SHP77 treated with DMSO at 0.1 percent for 48 hours (cell line): ENCODE results near the gene ZNF208.
"Not testable (repeated sequence)": the region's sequence is repeated elsewhere in the genome, so short reads cannot be mapped to it uniquely, and the experiment has no call there.

ENCODE experiments used
- DNase-seq: peaks from one replicate; lab custom pipeline; 2025; lab: John Stamatoyannopoulos, UW

The ZNF208 gene

DNA sequence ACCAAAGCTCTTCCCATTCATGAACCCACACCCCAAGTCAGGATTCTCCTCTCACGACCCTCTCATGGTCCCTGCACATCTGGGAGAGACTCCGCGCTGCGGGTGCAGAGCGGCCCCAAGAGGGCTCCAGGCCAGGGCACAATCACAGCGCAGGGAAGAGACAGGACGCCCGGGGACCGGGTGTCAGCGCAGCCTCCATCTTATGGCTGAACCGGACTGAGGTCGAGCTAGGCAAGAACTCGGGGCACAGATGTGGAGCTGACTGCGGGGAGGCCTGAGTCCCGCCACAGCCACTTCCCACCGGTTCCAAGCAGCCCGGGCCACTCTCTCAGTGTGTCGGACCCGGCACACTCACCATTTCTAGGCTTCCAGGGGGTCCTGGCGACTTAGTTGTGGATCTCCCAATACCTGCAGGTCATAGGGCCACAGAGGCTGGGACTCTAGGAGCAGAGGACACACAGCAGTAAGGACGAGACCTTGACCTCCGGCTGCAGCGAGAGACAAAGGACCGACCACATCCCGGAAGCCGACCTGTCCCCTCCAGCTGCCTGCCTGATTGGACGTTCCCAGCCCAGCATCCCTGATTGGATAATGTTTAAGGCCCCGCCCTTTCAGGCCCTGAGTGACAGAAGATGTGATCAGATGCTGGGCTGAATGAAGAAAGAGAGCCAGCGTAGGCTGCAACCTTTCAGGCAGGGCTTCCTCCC is at the start of gene ZNF208:
ZNF208 (minus strand) TSS at position 507 of the 707 bp plus-strand sequence; CDS start at position 358, 149 bp downstream.
- DNase-seq = not testable (repeated sequence)

DNA sequence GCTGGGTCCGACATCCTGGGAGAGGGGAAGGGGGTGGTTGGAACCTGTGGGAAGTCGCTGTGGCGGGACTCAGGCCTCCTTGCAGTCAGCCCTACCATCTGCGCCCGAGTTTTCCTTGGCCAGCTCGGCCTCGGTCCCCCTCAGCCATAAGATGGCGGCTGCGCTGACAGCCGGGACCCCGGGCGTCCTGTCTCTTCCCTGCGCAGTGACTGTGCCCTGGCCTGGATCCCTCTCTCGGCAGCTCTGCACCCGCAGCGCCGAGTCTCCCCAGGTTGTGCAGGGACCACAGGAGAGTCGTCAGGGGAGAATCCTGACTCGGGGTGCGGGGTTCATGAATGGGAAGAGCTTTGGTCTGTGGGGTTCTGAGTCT is 41.9 kb upstream of the ZNF208 start:
- no peak for DNase-seq

DNA sequence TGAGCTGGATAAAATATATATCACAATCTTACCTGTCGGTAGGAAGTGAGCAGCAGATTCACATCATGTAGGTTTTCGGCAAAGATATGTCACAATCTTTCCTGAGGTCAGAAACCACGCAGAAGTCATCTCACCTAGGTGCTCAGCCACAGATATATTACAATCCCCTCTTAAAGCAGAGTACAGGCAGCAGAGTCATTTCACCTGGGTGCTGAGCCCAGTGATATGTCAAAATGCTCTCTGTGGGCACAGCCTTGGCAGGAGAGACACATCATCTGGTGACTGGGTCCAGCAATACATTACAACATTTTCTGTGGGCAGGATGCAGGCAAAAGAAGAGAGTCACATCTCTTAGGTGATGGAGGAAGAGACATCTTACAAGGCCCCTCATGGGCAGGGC is 30.4 kb upstream of the ZNF208 start:
- not testable (repeated sequence) for DNase-seq

DNA sequence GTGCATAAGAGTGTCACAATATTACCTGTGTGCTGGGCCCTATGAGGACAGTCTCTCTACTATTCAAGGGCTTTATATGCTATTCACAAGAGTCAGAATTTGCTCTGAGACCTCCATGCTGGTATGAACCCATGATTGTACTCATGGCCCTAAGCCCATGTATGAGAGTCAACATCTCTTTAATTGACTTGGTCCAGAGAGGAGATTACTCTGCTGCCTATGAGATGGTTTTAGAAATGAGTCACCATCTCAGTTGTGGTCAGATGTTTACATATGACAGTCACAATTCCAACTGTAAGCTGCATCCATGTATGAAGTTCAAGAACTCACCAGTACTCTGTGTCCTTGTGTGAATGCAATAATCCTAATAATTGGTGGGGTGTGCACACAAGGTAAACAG is 19.9 kb upstream of the ZNF208 start:
- DNase-seq = no peak

DNA sequence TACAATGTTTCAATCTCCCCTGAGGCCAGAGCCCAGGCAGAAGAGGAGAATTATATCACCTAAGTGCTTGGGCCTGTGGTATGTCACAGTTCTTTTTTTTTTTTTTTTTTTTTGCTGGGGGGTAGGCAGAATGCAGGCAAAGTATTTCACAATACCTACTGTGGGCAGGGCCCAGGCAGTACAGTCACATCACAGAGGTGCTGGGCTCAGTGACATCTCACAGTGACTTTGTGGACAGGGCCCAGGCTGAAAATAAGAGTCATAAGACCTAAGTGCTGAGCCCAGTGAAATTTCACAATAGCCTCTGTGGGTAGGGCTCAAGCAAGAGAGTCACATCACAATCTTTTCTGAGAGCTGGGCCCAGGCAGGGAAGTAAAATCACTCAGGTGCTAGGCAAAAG is 15.9 kb upstream of the ZNF208 start:
- DNase-seq = no peak

DNA sequence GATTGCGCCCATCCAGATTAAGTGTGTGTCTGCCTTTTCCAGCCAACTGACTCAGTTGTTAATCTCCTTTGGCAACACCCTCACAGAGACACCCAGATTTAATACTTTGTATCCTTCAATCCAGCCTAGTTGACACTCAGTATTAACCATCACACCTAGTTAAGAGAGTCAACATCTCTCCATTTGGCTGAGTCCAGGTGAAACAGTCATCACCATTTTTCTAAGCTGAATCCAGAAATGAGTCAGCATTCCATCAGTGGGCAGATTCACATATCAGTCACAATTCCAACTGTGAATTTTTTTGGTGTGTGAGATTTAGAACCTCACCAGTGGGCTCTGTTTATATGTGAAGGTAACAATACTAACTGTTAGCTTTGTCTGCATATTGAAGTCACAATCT is 14.8 kb upstream of the ZNF208 start:
- DNase-seq = not testable (repeated sequence)

DNA sequence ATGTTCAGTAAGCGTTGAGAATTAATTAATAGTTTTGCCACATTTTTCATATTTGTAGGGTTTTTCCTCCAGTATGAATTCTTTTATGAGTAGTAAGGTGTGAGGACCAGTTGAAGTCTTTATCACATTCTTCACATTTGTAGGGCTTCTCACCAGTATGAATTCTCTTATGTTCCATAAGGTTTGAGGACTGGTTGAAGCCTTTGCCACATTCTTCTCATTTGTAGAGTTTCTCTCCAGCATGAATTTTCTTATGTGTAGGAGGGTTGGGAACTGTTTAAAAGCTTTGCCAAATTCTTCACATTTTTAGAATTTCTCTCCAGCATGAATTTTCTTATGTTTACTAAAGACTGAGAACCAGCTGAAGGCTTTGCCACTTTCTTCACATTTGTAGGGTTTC is 40.3 kb downstream of the ZNF208 start:
- no peak for DNase-seq

DNA sequence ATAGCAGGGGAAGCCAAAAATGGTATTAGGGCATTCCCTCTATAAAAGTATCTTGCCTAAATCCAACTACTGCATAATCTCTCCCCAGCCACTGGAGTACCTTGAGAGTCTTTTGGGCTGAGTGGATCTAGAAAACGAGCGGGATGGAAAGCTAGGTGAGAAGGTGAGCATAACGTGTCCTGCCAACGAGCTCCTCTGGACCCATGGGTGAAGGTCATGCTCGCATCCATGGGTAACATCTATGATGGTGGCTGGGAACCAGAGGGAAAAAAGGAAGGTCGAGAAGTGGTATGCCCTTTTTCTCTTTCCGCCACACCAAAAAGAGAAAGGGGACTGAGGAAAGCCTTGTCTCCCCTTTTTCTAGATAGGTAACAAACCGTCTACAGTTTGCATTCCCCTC is 63.0 kb downstream of the ZNF208 start:
- no peak for DNase-seq

DNA sequence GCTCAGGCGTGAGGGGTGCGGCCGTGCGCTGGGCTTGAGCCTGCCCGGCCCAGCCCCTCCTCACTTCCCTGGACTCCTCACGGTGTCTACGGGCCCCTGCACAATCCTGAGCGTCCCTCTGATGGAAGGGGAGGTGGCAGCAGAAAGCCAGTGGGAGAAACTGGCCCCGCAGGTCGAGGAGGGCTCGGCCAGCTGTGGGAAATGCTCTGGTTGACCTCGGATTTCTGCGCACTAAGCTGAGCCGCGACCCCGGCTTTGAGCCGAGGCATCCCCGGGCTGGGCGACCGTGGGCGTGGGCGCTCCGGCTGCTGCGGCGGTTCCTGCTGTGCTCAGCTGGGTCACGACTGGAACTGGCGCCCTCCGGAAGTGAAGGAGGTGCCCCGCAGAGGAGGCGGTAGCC is 70.1 kb downstream of the ZNF208 start:
- DNase-seq = no peak

DNA sequence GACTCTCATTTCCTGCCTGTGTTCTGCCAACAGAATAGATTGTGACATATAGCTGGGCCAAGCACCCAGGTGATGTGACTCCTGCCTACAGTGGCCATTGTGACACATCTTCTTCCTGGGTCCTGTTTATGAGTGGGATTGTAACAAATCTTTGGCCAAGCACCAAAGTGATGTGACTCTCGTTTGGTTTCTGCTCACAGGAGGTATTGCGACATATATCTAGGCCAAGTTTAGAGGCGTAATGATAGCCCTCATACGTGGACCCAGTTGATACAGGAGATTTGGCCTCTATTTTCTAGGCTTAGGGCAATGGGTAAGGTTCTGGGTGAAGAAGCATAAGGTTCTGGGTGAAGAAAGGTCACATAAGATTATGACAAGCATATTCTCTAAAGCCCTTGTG is 76.2 kb downstream of the ZNF208 start:
- no peak for DNase-seq

DNA sequence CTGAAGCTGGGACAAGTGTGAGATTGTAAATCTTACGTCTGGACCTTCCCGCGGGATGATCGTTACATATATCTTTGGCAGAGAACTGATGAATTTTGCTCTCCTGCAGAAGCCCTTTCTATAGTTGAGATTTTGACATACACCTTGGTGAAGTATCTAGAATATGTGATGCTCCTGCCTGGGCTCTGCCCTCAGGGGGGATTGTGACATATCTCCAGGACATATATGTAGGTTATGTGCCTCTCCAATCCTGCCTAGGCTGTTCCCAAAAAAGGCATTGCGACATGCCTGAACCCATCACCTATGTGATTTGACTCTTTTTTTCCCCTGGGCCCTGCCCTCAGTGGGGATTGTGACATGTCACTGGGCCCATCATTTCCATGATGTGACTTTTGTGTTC is 76.6 kb downstream of the ZNF208 start:
- no peak for DNase-seq

DNA sequence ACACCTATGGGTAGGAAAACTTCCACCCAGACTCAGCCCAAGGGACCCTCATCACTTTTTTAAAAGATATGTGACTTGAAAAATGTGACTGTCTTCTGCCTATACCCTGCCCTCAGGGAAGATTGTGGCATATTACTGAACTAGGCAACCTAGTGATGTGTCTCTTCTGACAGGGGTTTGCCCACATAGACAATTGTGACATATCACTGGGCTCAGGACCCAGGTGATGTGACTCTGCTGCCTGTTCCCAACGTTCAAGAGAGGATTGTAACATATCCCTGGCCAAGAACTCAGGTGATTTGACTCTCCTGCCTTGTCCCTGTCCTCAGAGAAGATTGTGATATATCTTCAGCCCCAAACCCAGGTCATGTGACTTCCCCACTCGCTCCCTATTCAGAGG is 88.5 kb downstream of the ZNF208 start:
- DNase-seq = no peak

DNA sequence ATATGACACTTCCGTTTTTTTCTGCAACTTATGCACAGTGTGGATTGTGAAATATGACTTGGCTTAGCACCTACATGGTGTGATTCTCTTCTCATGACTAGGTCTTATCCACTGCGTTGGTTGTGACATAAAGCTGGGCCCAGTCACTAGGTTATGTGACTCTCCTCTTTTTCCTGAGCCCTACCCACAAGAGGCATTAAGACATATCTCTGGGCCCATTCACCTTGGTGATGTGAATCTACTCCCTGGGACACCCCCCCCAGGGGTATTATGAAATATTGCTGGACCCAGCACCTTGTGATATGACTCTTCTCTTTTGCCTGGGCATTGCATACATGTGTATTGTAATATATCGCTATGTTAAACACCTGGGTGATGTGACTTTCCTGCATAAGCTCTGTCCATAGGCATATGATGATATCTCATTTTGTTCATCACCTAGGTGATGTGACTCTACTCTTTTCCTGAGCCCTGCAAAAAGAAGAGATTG is 89.0 kb downstream of the ZNF208 start:
- DNase-seq = no peak

DNA sequence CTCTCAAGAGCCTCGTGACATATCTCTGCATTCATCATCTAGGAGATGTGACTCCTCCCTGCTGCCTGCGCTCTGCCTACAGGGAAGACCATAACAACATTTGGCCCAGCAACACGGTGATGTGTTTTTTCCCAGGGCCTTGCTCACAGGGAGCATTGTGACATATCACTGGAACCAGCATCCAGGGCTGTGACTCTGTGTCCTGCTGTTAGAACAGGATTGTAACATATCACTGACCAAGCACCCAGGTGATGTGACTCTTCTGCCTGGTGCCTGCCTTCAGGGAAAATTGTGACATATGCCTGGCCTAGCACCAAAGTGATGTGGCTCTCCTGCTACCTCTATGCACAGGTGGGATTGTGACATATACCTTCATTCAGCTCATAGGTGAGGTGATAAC is 95.3 kb downstream of the ZNF208 start:
- no peak for DNase-seq

DNA sequence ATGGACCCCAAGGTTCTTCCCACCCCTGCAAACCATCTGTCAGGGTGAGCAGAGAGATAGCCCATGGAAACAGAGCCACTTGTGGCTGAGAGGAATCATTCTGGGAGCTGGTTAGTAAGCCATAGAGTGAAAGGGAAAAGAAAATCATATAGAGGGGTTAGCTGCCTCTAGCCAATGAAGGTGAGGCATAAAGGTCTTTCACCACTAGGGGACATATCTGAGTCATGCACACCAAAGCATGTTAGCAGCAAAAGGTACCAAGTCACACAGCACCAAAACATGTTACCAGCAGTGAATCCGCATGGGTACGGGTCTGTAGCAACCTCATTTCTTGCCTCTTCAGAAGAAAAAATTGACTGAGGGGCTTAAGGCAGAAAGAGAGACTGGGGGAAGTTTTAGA is 98.1 kb downstream of the ZNF208 start:
- DNase-seq = no peak

DNA sequence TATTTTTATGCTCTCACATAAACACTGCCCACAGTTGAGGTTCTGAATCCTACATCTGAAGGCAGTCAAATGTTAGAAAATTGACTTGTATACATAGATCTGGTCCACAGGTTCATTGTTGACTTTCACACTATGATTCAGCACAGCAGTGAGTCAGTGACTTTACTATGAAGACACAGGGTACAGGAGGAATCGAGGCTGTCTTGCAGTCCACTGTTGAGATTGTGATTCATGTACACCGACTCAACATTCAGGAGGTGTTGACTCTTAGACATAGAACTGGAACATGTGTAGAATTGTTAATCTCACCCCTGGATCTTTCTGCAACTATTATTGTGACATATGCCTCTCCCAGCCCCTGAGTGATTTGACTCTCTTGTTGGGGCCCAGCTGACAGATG is 100.4 kb downstream of the ZNF208 start:
- DNase-seq = no peak

DNA sequence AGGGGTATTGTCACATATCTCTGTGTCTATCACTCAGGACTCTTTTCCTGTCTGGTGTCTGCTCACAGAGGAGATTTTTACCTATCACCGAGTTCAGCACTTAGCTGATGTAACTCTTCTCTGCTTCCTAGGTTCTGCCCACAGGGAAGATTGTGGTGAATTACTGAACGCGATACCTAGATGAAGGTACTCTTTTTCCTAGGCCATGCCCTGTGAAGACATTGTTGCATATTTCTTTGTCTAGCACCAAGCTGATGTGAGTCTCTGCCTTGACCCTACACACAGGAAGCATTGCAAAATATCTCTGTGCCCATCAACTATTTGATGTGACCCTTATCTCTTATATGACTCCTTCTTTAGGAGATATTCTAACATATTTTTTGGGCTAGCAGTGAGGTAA is 102.7 kb downstream of the ZNF208 start:
- no peak for DNase-seq

DNA sequence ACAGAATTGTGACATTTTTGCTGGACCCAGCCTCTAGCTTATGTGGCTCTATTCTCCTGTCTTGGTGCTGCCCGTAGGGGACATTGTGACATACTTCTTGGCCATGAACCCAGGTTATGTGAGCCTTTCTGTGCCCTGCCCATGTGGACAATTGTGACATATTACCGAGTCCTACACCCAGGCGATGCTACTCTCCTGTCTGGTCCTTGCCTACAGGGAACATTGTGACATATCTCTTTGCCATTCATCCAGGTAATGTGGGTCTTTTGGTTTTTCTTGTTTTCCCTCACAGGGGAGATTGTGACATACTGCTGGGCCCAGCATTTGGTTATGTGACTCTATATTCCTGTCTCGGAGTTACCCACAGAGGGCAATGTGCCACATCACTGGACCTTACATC is 103.2 kb downstream of the ZNF208 start:
- no peak for DNase-seq

DNA sequence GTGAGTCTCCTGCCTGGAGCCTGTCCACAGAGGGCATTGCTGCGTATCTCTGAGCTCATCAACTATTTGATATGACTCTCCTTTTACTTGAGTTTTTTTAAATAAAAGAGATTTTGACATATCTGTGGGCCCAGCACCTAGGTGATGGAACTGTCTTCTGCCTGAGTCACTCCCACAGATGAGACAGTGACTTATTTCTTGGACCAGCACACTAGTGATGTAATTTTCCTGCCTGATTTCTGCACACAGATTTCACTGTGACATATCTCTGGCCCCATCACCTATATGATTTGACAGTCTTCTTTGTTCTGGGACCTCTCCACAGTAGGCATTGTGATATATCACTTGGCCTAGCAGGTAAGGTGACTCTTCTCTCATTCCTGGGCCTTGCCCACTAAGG is 108.2 kb downstream of the ZNF208 start:
- no peak for DNase-seq

DNA sequence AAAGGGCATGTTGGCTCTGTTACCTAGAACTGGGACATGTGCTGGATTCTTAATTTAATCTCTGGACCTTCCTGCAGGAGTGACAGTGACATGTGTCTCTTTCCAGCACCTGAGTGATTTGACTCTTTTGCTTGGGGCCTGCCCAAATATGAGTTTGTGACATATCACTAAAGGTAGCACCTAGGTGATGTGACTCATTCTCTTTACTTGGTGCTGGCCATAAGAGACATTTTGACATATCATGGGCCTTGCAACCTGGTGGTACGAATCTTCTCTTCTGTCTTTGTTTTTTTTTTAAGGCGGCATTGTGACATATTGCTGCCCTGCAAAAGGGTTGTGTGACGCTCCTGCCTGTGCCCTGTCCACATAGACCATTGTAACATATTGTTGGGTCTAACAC is 108.9 kb downstream of the ZNF208 start:
- no peak for DNase-seq

DNA sequence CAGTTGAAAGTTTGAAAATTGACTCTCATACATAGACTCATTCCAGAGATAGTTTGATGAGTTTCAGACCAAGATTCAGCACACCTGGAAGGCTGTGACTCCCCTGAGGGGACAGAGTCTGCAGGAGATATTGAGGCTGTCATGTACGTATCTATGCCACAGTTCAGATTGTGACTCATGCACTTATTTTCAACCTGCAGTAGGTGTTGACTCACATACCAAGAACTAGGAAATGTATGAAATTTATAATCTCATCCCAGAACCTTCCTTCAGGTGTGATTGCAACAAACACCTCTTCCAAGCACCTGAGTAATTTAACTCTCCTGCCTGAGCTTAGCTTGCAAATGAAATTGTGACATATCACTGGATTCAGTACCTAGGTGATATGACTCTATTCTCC is 110.3 kb downstream of the ZNF208 start:
- DNase-seq = no peak

DNA sequence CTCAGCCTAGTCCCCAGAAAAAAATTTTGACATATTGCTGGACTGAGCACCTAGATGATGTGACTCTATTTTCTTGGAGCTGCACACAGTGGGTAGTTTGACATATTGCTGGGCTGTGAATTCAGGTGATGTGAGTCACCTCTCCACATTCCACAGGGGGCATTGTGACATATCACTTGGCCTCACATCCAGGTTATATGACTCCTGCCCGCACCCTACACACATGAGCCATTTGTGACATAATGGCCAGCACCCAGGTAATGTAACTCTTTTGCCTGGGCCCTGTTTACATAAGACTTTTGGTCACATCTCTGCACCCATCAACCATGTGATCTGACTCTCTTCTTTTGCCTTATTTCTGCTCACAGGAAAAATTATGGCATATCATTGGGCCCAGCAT is 119.7 kb downstream of the ZNF208 start:
- no peak for DNase-seq

DNA sequence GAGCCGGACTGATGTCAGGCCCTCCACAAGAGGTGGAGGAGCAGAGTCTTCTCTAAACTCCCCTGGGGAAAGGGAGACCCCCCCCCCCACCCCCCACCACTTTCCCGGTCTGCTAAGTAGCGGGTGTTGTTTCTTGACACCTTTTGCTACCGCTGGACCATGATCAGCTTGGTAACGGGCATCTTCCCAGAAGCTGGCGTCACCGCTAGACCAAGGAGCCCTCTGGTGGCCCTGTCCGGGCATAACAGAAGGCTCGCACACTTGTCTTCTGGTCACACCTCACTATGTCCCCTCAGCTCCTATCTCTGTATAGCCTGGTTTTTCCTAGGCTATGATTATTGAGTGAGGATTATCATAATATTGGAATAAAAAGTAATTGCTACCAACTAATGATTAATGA is 120.7 kb downstream of the ZNF208 start:
- not testable (repeated sequence) for DNase-seq

DNA sequence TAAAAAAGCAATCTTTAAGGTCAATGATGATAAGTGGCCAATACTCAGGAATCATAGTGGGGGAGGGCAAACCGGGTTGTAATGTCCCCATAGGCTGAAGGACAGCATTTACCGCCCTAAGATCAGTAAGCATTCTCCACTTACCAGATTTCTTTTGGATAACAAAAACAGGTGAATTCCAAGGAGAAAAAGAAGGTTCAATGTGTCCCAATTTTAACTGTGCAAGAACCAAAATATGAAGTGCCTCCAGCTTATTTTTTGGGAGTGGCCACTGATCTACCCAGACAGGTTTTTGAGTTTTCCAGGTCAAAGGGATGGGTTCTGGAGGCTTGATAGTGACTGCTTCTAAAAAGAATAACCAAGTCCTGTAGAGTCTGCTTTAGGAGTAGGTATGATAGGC is 125.2 kb downstream of the ZNF208 start:
- not testable (repeated sequence) for DNase-seq
